Measurements from ENCODE around the gene LAMTOR4. TPM values are rescaled to one million over a fixed set of nuclear protein-coding genes. Genes with fewer than 3 reads are reported as not detected.

The LAMTOR4 gene
- total and polyA plus RNA-seq, 2 of the 13 experiments (the other 11 are each of a cell fraction or from before 2014, with no cell fraction given), result 115 to 118 TPM

- TF ChIP-seq MED8 (CRISPR knock-in tag; IDR thresholded peaks at IDR 0.05; ENCODE audit: insufficient replicate concordance) (no peak), ZSCAN12 (CRISPR knock-in tag; IDR thresholded peaks at IDR 0.05) (no peak), ZBTB10 (CRISPR knock-in tag; IDR thresholded peaks at IDR 0.05; ENCODE audit: borderline replicate concordance) (no peak), CHD2 (IDR thresholded peaks at IDR 0.05; ENCODE audit: low read depth, low read length) (no peak), HOXA9 (CRISPR knock-in tag; IDR thresholded peaks at IDR 0.05; ENCODE audit: borderline replicate concordance) (no peak), ZNF775 (CRISPR knock-in tag; IDR thresholded peaks at IDR 0.05; ENCODE audit: borderline replicate concordance) (no peak), ZNF530 (CRISPR knock-in tag; IDR thresholded peaks at IDR 0.05; ENCODE audit: low read depth) (no peak), HOXD1 (CRISPR knock-in tag; IDR thresholded peaks at IDR 0.05) (no peak), ZNF232 (CRISPR knock-in tag; IDR thresholded peaks at IDR 0.05; ENCODE audit: borderline replicate concordance) (no peak), SIN3B (IDR thresholded peaks at IDR 0.05; ENCODE audit: low read length) (no peak), ZNF326 (CRISPR knock-in tag; IDR thresholded peaks at IDR 0.05; ENCODE audit: borderline replicate concordance) (no peak), ZNF614 (CRISPR knock-in tag; IDR thresholded peaks at IDR 0.05; ENCODE audit: borderline replicate concordance) (no peak), KLF11 (CRISPR knock-in tag; IDR thresholded peaks at IDR 0.05) (no peak), ZNF224 (CRISPR knock-in tag; IDR thresholded peaks at IDR 0.05) (peak; percentile 73; the same call in 1 of the 2 replicates), LBX2 (CRISPR knock-in tag; IDR thresholded peaks at IDR 0.05; ENCODE audit: borderline replicate concordance) (no peak), ZNF329 (CRISPR knock-in tag; IDR thresholded peaks at IDR 0.05; ENCODE audit: low read depth) (0 out of 2 replicates have a peak, but pooled peaks have one; percentile 28), YEATS4 (CRISPR knock-in tag; IDR thresholded peaks at IDR 0.05; ENCODE audit: borderline replicate concordance) (peak; percentile 4; the same call in 1 of the 2 replicates), NONO (IDR thresholded peaks at IDR 0.05) (no peak), NONO (CRISPR knock-in tag; conservative IDR thresholded peaks at IDR 0.05) (peak; percentile 6; the same call in 1 of the 2 replicates), GRHL1 (CRISPR knock-in tag; conservative IDR thresholded peaks at IDR 0.05) (no peak), WIZ (CRISPR knock-in tag; IDR thresholded peaks at IDR 0.05) (0 out of 2 replicates have a peak, but pooled peaks have one; percentile 45), ATF6 (CRISPR knock-in tag; conservative IDR thresholded peaks at IDR 0.05) (no peak), HMGA1 (CRISPR knock-in tag; conservative IDR thresholded peaks at IDR 0.05) (no peak), ARNTL (CRISPR knock-in tag; IDR thresholded peaks at IDR 0.05) (no peak), MIER2 (CRISPR knock-in tag; IDR thresholded peaks at IDR 0.05) (no peak), CEBPB (IDR thresholded peaks at IDR 0.05; ENCODE audit: borderline replicate concordance, low read depth, low read length) (no peak), REL (CRISPR knock-in tag; conservative IDR thresholded peaks at IDR 0.05) (no peak)
These were observed 526 bp upstream of the LAMTOR4 start (continued) for GRCh38 chr7:100148225-100148558.
